A673 (cell line): ENCODE results near the gene TENM3.

Experiments used
- CTCF ChIP-seq: fragments of 300-800, 200-600 bp; sonication (generic); conservative IDR thresholded peaks from 2 replicates; pipeline ENCODE4 v1.5.1; 2017; ENCODE audit warnings: low read depth, mild to moderate bottlenecking, antibody characterized with exemption, low read length, moderate library complexity, mixed read lengths
- EZH2 ChIP-seq: fragments of 200-600 bp; sonication (generic); IDR thresholded peaks from 2 replicates; pipeline ENCODE4 v1.6.1; 2017; ENCODE audit warnings: borderline replicate concordance, low read depth, mild to moderate bottlenecking, mixed read lengths, antibody characterized with exemption, low read length; ENCODE audit not compliant: poor library complexity, severe bottlenecking

GRCh38 chr4:182486881-182487280 is 243.7 kb downstream of the TENM3 start:
- no peak for TF ChIP-seq EZH2
- TF ChIP-seq CTCF, result no peak
